Glomerular visceral epithelial cell (primary cell): ENCODE results near the gene SNTA1.
A peak's percentile ranks its signal among the peaks of the same experiment; 100 is the strongest.
"Not testable (repeated sequence)": the region's sequence is repeated elsewhere in the genome, so short reads cannot be mapped to it uniquely, and the experiment has no call there.

ENCODE experiments used
- DNase-seq: peaks from one replicate; pipeline ENCODE4 v3.0.0-alpha.2; 2016; ENCODE audit errors: extremely low spot score

Gene SNTA1

DNA sequence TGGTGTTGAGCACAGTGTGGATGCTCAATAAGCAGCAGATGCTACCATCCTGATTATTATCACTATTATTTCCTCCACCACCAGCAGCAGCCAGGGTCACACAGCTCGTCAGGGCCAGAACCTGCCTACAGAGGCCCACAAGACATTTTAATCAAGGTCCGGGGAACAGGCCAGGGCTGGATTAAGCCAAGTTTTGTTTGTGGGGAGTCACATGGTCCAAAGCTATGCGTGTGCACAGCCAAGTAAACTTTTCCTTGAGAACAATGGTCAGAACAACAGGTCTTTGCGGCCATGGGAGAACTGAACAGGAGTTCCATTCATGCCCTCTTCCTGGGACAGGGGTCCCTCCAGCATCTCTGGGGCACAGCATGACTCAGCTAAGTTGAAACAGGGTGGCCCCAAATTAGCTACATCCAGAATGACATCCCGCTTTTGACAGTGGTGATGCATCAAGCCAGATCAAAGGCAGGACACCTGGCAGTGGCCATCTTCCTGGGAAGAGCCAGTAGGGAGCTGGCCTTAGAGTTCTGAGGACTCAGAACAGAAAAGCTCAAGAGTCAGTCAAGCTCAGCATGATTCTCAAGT is 11.7 kb downstream of the SNTA1 start:
- DNase-seq = no peak

DNA sequence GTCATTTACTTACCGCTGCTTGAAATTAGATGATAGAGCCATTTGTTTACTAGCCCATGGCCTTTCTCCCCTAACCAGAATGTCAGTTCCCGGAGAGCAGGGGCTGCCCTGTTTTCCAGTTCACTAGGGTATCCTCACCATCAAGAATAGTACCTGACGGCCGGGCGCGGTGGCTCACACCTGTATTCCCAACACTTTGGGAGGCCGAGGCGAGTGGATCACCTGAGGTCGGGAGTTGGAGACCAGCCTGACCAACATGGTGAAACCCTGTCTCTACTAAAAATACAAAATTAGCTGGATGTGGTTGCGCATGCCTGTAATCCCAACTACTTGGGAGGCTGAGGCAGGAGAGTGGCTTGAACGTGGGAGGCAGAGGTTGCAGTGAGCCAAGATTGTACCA is 19.7 kb downstream of the SNTA1 start:
- not testable (repeated sequence) for DNase-seq

DNA sequence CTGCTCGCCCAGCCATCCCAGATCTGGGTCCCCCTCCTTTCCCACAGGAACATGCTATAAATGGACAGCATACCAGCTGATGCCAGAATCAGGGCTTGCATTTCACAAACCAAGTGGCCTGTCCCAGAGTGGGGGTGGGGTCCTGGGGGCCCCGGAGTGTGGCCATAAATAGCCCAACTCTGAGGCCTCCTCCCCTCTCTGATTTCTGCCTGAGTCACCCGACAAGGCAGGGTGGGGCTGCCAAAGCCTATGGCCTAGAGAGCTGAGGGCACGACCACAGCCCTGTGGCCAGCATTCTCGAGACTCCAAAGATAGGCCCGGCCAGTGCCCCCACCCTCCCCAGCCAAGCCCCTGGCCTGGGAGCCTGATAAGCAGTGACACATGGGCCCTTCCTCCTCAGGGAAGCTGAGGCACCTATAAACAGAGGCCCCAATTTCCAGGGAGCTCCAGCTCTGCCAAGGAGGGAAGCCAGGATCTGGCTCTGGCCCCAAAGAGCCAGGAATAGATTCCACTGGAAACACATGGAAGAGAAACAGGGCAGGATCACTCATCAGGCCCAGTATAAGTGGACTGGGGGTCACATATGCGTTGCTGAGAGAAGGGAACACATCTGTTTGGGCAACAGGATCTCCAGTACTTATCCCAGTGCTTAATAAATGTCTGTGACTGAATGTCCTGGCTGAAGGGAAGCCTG is 20.3 kb downstream of the SNTA1 start:
- peak; percentile 79 for DNase-seq

- no peak for DNase-seq
Measured at GRCh38 chr20:33419140-33419974, 24.2 kb downstream of the SNTA1 start.

DNA sequence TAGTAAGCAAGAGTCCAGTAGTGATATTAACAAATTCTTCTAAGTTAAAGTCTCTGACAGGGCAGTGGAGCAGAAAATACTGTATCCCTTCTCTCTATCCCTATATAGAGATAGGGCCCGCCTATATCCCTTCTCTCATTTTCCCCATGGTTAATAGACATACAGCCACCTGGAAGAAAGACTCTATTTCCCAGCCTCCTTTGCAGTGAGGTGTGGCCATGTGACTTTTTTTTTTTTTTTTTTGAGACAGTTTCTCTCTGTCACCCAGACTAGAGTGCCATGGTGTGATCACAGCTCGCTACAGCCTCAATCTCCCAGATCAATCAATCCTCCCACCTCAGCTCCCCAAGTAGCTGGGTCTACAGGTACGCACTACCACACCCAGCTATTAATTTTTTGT is 25.5 kb downstream of the SNTA1 start:
- no peak for DNase-seq

DNA sequence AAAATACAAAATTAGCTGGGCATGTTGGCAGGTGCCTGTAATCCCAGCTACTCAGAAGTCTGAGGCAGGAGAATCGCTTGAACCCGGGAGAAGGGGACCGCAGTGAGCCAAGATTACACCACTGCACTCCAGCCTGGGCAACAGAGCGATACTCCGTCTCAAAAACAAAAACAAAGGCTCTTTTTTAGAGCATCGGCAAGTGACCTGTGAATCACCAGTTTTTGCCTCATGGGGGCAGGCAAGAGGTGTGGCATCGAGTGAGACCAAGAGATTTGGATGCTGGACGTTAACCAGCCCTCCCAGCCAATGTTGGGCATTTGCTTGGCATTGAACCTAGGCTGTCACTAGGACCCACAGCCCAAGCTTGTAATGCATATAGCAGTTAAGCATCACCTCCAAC is 27.6 kb downstream of the SNTA1 start:
- no peak for DNase-seq

DNA sequence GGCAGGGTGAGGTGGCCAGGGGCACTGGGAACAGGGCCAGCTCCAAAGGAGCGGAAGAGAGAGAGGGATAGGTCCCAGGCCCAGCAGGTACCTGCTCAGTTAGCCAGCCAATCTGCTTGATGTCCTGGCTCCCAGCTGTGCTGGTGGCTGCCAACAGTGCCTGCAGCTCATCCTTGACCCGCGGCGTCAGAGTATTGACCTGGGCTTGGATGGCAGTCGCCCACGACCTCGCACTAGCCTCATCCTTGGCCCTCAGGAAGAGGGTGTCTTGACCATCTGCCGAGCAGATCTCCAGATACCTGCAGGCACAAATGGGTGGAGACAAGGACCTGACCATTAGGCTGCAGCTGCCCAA is 31.1 kb downstream of the SNTA1 start:
- DNase-seq = no peak

DNA sequence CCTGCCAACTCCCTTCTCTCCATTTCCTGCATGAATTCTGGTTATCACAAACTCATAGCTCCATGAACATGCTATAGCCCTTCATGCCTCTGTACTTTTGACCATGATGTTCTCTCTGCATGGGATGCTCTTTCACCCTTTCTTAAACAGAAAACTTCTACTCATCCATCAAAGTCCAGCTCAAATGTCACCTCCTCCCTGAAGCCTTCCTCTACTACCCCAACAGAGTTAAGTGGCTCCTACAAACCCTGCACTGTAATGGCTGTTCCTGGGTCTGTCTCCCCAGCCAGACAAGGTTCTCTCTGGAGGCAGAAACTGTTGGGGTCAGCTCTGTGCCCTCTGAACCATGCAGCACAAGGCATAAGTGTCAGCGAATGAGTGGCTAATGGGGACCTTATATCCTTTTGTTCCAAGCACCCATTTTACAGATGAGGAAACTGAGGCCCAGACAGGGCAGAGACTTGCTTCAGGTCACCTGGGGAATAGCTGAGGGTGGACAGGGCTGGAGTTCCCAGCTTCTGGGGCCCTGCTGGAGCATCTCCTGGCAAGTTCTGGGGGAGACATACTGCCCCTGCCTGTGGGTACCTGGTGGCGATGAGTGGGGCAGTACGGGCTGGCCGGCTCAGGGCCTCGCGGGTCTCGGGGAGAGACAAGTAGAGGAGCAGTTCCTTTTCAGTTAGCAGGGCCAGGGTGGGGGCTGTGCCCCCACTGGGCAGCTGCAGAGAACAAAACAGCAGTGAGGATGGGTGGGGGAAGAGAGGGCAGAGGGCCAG is 31.7 kb downstream of the SNTA1 start:
- DNase-seq = no peak

DNA sequence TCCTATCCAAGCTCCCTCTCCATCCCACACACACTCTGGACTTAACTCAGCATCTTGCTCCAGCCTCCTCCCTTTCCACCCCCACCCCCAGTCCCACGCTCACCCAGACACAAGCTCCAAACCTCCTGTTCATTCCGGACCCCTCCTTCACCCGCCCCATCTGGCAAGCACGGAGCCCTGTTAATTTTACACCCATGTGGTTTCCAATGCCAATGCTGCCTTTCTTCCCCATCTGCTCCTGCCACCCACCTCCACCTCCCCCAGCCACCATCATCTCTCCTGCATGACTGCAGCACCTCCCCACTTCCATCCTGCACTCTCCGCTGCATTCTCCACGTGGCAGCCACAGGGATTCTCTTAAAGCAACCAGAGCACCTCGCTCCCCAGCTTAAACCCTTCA is 32.3 kb downstream of the SNTA1 start:
- no peak for DNase-seq

GRCh38 chr20:33410081-33410742 is 33.4 kb downstream of the SNTA1 start:
- no peak for DNase-seq

DNA sequence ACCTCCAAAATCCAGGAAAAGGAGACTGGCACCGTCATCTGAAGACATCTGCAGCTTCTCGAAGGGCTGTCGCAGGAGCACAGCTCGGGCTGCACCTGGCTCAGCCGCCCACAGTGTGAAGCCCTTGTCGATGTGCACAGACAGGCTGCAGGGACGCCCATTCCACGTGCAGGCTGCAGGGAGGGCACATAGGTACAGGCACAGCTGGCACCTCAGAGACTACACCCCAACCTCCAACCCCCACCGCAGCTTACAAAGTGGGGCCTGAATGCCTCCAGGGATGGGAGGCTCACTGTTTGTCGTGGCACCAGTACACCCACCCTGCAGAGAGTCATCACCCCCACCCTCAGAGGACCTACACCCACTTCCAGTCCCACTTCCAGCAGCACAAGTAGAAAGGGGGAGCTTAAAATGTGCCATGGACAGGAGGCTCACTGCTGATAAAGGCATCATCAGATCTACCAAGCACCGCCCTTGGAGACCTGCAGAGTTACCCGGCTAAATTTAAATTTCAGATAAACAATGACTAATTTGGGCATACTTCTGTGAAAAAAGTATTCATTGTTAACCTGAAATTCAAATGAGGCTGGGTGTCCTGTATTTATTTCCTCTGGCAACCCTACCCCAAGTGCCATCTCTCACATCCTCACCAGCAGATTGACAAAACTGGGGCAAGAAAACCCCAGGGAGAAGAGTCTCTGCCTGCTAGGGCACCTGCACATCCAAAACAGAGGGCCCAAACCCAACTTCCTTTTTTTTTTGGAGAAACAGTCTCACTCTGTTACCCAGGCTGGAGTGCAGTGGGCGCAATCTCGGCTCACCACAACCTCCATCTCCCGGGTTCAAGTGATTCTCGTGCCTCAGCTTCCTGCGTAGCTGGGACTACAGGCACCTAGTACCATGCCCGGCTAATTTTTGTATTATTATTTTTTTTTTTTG is 34.6 kb downstream of the SNTA1 start:
- no peak for DNase-seq

DNA sequence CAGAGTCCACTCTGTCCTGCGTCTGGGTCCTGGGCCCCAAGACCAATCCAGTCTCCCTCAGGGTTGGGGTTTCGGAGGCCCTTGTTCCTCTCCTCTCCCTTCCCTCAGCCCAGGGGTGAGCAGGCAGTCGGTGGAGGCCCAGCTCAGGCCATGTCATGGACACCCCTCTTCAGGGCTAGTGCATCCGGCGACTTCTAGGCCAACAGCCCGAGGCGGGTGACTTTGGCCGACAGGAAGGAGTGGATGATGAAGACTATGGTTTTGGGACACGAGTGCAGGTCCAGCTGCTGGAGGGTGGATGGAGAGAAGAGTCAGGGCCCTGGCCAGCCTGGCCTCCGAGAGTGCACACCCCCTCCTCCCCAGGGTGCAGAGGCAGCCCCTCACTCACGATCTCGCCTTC is 35.2 kb downstream of the SNTA1 start:
- no peak for DNase-seq

DNA sequence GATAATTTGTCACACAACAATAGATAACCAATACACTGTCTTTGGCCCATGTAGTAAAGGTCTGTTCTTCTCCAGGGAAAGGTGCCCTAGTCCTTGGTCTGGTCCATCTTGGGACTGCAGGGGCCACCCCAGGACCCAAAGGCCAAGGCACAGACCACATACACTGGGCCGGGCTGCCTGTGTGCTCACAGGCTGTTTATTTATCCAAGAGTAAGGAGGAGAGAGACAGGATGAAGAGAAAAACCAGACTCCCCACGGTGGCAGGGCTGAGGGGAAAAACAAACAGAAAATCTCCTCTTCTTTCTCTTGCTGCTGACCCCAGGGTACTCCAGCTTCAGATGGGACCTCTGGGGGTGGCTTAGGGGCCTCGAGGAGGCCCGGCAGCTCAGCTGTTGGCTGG is 35.8 kb downstream of the SNTA1 start:
- DNase-seq = no peak

GRCh38 chr20:33407251-33407650 is 36.3 kb downstream of the SNTA1 start:
- no peak for DNase-seq

- no peak for DNase-seq
Measured at GRCh38 chr20:33404281-33404680, 39.3 kb downstream of the SNTA1 start.

DNA sequence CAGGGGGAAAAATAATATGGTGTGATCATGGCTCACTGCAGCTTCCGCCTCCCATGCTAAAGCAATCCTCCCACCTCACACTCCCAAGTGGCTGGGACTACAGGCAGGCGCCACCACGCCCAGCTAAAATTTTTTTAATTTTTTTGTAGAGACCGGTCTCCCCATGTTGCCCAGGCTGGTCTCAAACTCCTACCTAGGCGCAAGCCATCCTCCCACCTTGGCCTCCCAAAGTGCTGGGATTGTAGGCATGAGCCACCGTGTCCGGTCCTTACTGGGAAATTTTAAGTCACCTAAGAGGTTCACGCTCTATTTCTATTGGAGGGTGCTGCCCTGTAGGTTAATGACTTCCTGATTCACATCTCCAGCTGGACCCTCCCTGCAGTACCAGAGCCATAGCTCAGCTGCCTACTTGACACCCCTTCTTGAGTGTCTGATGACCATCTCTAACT is 41.6 kb downstream of the SNTA1 start:
- peak; percentile 31 for DNase-seq

DNA sequence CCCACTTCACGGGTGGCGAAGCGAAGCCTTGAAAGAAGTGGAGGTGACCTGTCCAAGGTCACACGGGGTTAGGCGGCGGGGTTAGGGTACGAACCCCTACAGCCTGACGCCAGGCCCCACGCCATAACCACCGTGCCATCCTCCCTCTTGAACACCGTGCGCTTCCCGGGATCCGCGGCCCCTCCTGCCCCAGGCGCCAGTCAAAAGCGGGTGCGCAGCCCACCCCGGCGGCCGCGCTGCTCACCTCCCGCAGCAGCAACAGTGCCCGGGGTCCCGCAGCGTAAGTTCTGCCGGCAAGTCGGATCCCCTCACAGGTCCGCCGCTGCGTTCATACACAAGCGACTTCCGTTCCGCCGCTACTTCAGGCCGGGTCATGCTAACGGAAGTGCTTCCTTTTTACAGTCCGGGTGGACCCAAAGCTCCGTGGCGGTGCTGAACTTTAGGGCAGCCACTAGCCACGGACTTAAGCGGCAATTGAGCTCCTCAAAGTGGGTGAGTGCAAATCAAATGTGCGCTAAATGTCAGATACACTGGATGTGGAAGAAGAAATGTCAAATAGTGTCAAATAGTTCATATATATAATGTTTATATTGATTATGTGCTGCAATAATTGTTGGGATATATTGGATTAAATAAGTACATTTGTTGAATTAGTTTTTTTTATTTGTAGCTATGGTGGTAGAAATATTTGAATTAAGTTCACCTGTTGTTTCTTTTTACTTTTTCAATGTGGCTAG is 42.2 kb downstream of the SNTA1 start, which contains the start of gene CDK5RAP1:
TSS of gene CDK5RAP1 (minus strand) at position 336 of the 737 bp plus-strand sequence. CDS start 4,455 bp downstream, outside the sequence.
- DNase-seq = peak; percentile 89

- DNase-seq = peak; percentile 25
Measured at GRCh38 chr20:33400812-33401183, 42.8 kb downstream of the SNTA1 start.

DNA sequence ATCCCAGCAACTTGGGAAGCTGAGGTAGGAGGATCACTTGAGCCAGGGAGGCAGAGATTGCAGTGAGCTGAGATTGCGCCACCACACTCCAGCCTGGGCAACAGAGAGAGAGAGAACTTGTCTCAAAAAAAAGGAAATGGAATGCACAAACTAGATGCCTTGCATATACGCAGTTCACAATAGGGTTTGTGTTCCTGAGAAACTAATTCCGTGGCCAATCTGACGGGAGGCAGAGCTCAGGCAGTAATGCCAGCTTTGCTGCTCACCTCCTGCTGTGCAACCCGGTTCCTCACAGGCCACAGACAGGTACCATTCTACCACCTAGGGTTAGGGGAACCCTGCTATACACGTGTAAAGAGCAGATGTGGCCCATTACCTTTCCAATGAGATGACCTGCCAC is 43.6 kb downstream of the SNTA1 start:
- no peak for DNase-seq

GRCh38 chr20:33394718-33395117 is 48.8 kb downstream of the SNTA1 start:
- no peak for DNase-seq
